OCI-LY7 (cell line): ENCODE data around the gene E2F3. TPM values are rescaled to one million over a fixed set of nuclear protein-coding genes. Genes with fewer than 3 reads are reported as not detected.

Source experiments
- BruUV-seq: library from RNA; stranded (reverse); fragments of 400-500 nt; replicated peaks from 2 replicates; lab custom pipeline; 2021; lab: Mats Ljungman, UMichigan
- CTCF ChIA-PET: fragments of 300-600 bp; sonication (Branson Sonifier 250); formaldehyde crosslinking; loops from one replicate; lab custom pipeline; 2022; ENCODE audit warnings: antibody characterized with exemption; ENCODE audit not compliant: unreplicated experiment; lab: Charles Lee
- POLR2A ChIA-PET: fragments of 300-600 bp; sonication (Branson Sonifier 250); formaldehyde crosslinking; loops from one replicate; lab custom pipeline; 2022; ENCODE audit warnings: antibody characterized with exemption; lab: Charles Lee
- DNase-seq: peaks from one replicate; pipeline ENCODE4 v3.0.0-alpha.2; 2015; ENCODE audit warnings: low spot score
- H2AFZ ChIP-seq: fragments of 200-600 bp; sonication (generic), shearing (Covaris generic); 2 replicates; pipeline ENCODE4 v1.6.1; 2014; ENCODE audit warnings: mild to moderate bottlenecking, antibody characterized with exemption, low read length, moderate library complexity
- H3K27ac ChIP-seq: fragments of 200-600 bp; sonication (generic); 2 replicates; pipeline ENCODE4 v1.5.1; 2014; ENCODE audit warnings: mixed run types, low read depth, mild to moderate bottlenecking, moderate library complexity, low read length, inconsistent platforms; ENCODE audit not compliant: poor library complexity, severe bottlenecking
- H3K36me3 ChIP-seq: fragments of 200-600 bp; sonication (generic); 2 replicates; pipeline ENCODE4 v1.6.1; 2014; ENCODE audit warnings: mild to moderate bottlenecking, antibody characterized with exemption, low read length, moderate library complexity, mixed read lengths; ENCODE audit not compliant: insufficient read depth
- H3K4me1 ChIP-seq: fragments of 200-600 bp; sonication (generic); 2 replicates; pipeline ENCODE4 v1.5.1; 2014; ENCODE audit warnings: mild to moderate bottlenecking, low read length; ENCODE audit not compliant: insufficient read depth, poor library complexity, severe bottlenecking
- H3K4me2 ChIP-seq: fragments of 200-600 bp; sonication (generic); 2 replicates; pipeline ENCODE4 v1.6.1; 2014; ENCODE audit warnings: mild to moderate bottlenecking, low read length
- H3K4me3 ChIP-seq: fragments of 200-600 bp; sonication (generic); 2 replicates; pipeline ENCODE4 v1.5.1; 2014; ENCODE audit warnings: mild to moderate bottlenecking, low read depth, low read length; ENCODE audit not compliant: poor library complexity, severe bottlenecking
- H3K79me2 ChIP-seq: fragments of 200-600 bp; sonication (generic); 2 replicates; pipeline ENCODE4 v1.6.1; 2016; ENCODE audit warnings: low read depth, mild to moderate bottlenecking, low read length, moderate library complexity, mixed read lengths; ENCODE audit not compliant: insufficient read depth
- H3K9me2 ChIP-seq: fragments of 200-600 bp; sonication (generic); 2 replicates; pipeline ENCODE4 v1.6.1; 2016; ENCODE audit warnings: mild to moderate bottlenecking, low read length, mixed read lengths; ENCODE audit not compliant: insufficient read depth
- H3K9me3 ChIP-seq: fragments of 200-600 bp; sonication (generic); 2 replicates; pipeline ENCODE4 v1.6.1; 2014; ENCODE audit warnings: mild to moderate bottlenecking, mixed run types, low read length, mixed read lengths
- H4K20me1 ChIP-seq: fragments of 200-600 bp; sonication (generic); 2 replicates; pipeline ENCODE4 v1.6.1; 2014; ENCODE audit warnings: mild to moderate bottlenecking, antibody characterized with exemption, low read length, moderate library complexity, mixed read lengths; ENCODE audit not compliant: insufficient read depth
- CTCF ChIP-seq: fragments of 200-600 bp; sonication (generic); conservative IDR thresholded peaks from 2 replicates; pipeline ENCODE4 v1.5.1; 2014; ENCODE audit warnings: mild to moderate bottlenecking, antibody characterized with exemption, low read length, moderate library complexity, mixed read lengths
- EZH2phosphoT487 ChIP-seq: fragments of 200-600 bp; sonication (generic); IDR thresholded peaks from 2 replicates; pipeline ENCODE4 v1.6.1; 2018; ENCODE audit warnings: low read depth, borderline replicate concordance, mild to moderate bottlenecking, mixed run types, antibody characterized with exemption, low read length, moderate library complexity, mixed read lengths
- intact Hi-C: fragments of 100-400 bp; cut with micrococcal nuclease; formaldehyde crosslinking; loops from one replicate; pipeline ENCODE4 v1.10.0; 2022; ENCODE audit not compliant: unreplicated experiment
- total RNA-seq, 2 experiments: library from RNA; depleted of rRNA in 1 of 2; stranded (reverse); fragments of >200 nt in 1 of 2; shearing (Covaris generic) in 1 of 2; gene quantifications; 2 replicates each; pipeline ENCODE4 v1.2.3, GENCODE V29; 2014 to 2022

The E2F3 gene
- total RNA-seq, 2 experiments from 2014 or later = 12.4 to 31.2 TPM

GRCh38 chr6:20447157-20447556 is 45.5 kb downstream of the E2F3 start:
- H3K9me3 ChIP-seq = peaks cover 4% of the 10 kb centered on the region; the same call in 1 of the 2 replicates
- no peak overlapping the region for H3K4me3 ChIP-seq
- no peak overlapping the region for H3K4me2 ChIP-seq
- CTCF ChIA-PET = interaction anchor here (0.6 kb wide), 1 partner anchor 539 kb away, joined by 3 read pairs; no protein-coding TSS in a partner anchor
- H3K79me2 ChIP-seq = peaks cover 92% of the 10 kb centered on the region
- peaks cover 22% of the 10 kb centered on the region; the same call in 1 of the 2 replicates for H4K20me1 ChIP-seq
- BruUV-seq = no TSS peak
- intact Hi-C loops = no loop called here
- H3K36me3 ChIP-seq = peaks cover 77% of the 10 kb centered on the region
- H3K27ac ChIP-seq = no peak overlapping the region
- TF ChIP-seq EZH2phosphoT487 (no peak), CTCF (no peak)
- DNase-seq = no peak
- no peaks in the 10 kb centered on the region for H3K4me1 ChIP-seq
- H3K9me2 ChIP-seq = no peaks in the 10 kb centered on the region
- H2AFZ ChIP-seq = no peak overlapping the region
- POLR2A ChIA-PET = interaction anchor here (0.6 kb wide), 2 partner anchors 9 to 59 kb away, joined by 3 to 4 read pairs; no protein-coding TSS in a partner anchor

GRCh38 chr6:20447581-20448132 is 46.0 kb downstream of the E2F3 start:
- Histone ChIP-seq H3K9me2 (no peaks in the 10 kb centered on the region), H3K4me2 (no peak overlapping the region), H3K4me1 (no peaks in the 10 kb centered on the region), H3K27ac (no peak overlapping the region), H3K4me3 (no peak overlapping the region), H3K9me3 (peaks cover 4% of the 10 kb centered on the region; the same call in 1 of the 2 replicates), H4K20me1 (peaks cover 22% of the 10 kb centered on the region; the same call in 1 of the 2 replicates), H3K36me3 (peaks cover 74% of the 10 kb centered on the region), H2AFZ (no peak overlapping the region), H3K79me2 (peaks cover 93% of the 10 kb centered on the region)
- BruUV-seq = no TSS peak
- intact Hi-C loops = no loop called here
- no peak for DNase-seq
- ChIA-PET POLR2A (interaction anchor here (0.6 to 0.8 kb wide), 3 partner anchors 9 to 59 kb away, joined by 3 to 4 read pairs (median 4); no protein-coding TSS in a partner anchor), CTCF (interaction anchor here (0.6 kb wide), 1 partner anchor 539 kb away, joined by 3 read pairs; no protein-coding TSS in a partner anchor)
- TF ChIP-seq CTCF (no peak), EZH2phosphoT487 (no peak)

GRCh38 chr6:20448828-20449227 is 47.1 kb downstream of the E2F3 start:
- Histone ChIP-seq H3K4me2 (no peak overlapping the region), H3K36me3 (peaks cover 76% of the 10 kb centered on the region), H4K20me1 (peaks cover 14% of the 10 kb centered on the region; the same call in 1 of the 2 replicates), H3K79me2 (peaks cover 93% of the 10 kb centered on the region), H3K9me3 (peaks cover 4% of the 10 kb centered on the region; the same call in 1 of the 2 replicates), H3K27ac (no peak overlapping the region), H3K4me1 (no peaks in the 10 kb centered on the region), H3K9me2 (no peaks in the 10 kb centered on the region), H2AFZ (no peak overlapping the region), H3K4me3 (no peak overlapping the region)
- CTCF ChIA-PET = no interaction called here
- BruUV-seq = no TSS peak
- POLR2A ChIA-PET = interaction anchor here (1.2 kb wide), 1 partner anchor 8 kb away, joined by 4 read pairs; no protein-coding TSS in a partner anchor
- TF ChIP-seq CTCF (no peak), EZH2phosphoT487 (no peak)
- intact Hi-C loops = no loop called here
- no peak for DNase-seq
